GM12872 (cell line): ENCODE measurements around the gene TAF3.

Experiments
- CTCF ChIP-seq: IDR thresholded peaks from 3 replicates; pipeline ENCODE4 v1.5.1; 2011; ENCODE audit warnings: low read depth, mild to moderate bottlenecking, low read length, moderate library complexity; ENCODE audit not compliant: insufficient read depth

Gene TAF3

GRCh38 chr10:7862121-7862514 is 43.8 kb downstream of the TAF3 start:
- TF ChIP-seq CTCF: no peak

- no peak for TF ChIP-seq CTCF
Observed at GRCh38 chr10:7866176-7866575, 47.9 kb downstream of the TAF3 start.

- TF ChIP-seq CTCF: peak; percentile 59; the same call in 2 of the 3 replicates
Observed at GRCh38 chr10:7872041-7872442, 53.7 kb downstream of the TAF3 start.

- TF ChIP-seq CTCF: no peak
Observed at GRCh38 chr10:7874864-7875263, 56.6 kb downstream of the TAF3 start.

GRCh38 chr10:7876541-7877127 is 58.3 kb downstream of the TAF3 start:
- no peak for TF ChIP-seq CTCF

GRCh38 chr10:7881119-7881518 is 62.8 kb downstream of the TAF3 start:
- no peak for TF ChIP-seq CTCF

GRCh38 chr10:7886056-7886455 is 67.8 kb downstream of the TAF3 start:
- TF ChIP-seq CTCF: no peak
